HFF-Myc (cell line): ENCODE measurements around the gene CCDC92.
A peak's percentile ranks its signal among the peaks of the same experiment; 100 is the strongest.

Source experiments
- DNase-seq: peaks from one replicate; pipeline ENCODE4 v3.0.0-alpha.2; 2011; ENCODE audit warnings: low read depth; ENCODE audit errors: extremely low read depth
- H3K4me3 ChIP-seq: replicated peaks from 2 replicates; pipeline ENCODE4 v1.5.1; 2011; ENCODE audit warnings: low read depth, mild to moderate bottlenecking, control low read depth, low read length
- CTCF ChIP-seq: IDR thresholded peaks from 2 replicates; pipeline ENCODE4 v1.5.1; 2012; ENCODE audit warnings: mild to moderate bottlenecking, low read depth, low read length, control low read depth; ENCODE audit errors: missing control alignments

CCDC92 gene

DNA sequence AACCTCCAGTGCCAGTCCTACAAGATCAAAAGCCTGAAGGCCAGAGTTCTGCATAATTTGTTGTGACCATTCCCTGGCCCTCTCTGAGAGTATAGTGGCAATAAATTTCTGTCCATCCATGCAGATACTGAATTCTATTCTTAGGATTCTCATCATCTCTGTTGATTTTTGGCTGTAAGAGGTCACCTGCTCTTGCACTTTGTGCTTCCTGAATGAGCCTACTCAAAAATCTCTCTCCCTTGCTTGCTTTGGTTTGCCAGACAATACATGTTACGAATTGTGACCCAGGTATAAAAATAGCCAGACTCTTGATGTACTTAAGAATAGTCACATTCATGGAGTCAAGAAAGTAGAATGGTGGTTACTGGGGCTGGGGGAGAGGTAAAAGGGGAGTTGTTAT, 17.1 kb upstream of the CCDC92 start:
- no peak for DNase-seq
- TF ChIP-seq CTCF = no peak
- H3K4me3 ChIP-seq = no peak overlapping the region

DNA sequence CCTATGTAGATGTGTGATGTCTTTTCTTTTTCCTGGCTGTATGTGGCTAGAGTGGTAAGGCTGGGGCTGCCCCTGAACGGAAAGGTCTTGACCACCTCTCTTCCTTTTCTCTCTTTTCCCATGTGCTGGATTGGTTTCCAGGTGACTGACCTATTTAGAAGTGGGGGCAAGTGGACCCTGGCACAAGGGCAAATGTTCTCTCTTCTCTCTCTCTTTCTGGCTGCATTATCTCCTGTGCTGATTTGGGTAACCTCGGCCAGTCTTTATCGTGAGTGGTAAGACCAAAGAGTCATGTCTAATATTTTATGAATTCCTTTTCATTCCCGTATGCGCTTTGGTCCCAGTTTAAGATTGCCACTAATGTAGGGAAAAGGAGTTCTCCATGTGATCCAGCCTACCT, 16.5 kb upstream of the CCDC92 start:
- DNase-seq = no peak
- no peak for TF ChIP-seq CTCF
- H3K4me3 ChIP-seq = no peak overlapping the region

- no peak for DNase-seq
- no peak overlapping the region for H3K4me3 ChIP-seq
- no peak for TF ChIP-seq CTCF
Measured at GRCh38 chr12:123987022-123987421, 14.4 kb upstream of the CCDC92 start.

DNA sequence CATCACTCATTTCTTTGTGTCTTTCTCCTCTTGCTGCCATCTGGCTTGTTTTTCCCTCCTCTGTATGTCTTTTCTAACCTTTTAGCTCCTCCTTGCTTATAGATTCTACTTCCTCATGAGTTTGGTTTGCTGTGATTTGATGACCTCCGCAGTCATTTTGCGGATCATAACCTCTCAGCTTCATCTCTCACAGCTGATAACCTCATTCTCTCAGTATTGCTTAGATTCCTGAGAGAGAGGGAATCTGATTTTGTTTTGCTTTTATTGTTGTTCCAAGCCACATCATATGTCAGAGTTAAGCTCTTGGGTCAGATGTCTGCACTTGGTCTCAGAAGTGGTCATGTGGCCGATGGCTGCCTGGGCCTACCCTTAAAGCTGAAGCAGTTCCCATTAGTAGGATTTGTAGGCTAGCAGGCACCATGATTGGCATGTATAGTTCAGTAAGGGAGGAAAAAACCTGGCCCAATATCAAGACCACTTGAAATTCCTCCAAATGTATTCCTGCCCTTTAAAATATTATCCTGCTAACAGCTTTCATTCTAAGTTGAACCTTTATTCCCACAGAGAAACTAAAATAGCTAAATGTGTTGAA, 13.8 kb upstream of the CCDC92 start:
- H3K4me3 ChIP-seq = no peak overlapping the region
- DNase-seq = no peak
- TF ChIP-seq CTCF = no peak

GRCh38 chr12:123984903-123985302, 12.3 kb upstream of the CCDC92 start:
- H3K4me3 ChIP-seq = no peak overlapping the region
- no peak for DNase-seq
- no peak for TF ChIP-seq CTCF

- TF ChIP-seq CTCF = peak; percentile 71
- no peak overlapping the region for H3K4me3 ChIP-seq
- peak; percentile 42 for DNase-seq
Measured at GRCh38 chr12:123983822-123984485, 11.3 kb upstream of the CCDC92 start.
